DND-41 (cell line): ENCODE results near the gene TSPEAR.

Experiments
- EZH2 ChIP-seq: IDR thresholded peaks from 3 replicates; pipeline ENCODE4 v1.6.1; 2012; ENCODE audit warnings: borderline replicate concordance, low read depth, mild to moderate bottlenecking, moderate library complexity, low read length, inconsistent platforms; ENCODE audit not compliant: severe bottlenecking
- TF ChIP-seq, protein P1 (sequence below): IDR thresholded peaks from 2 replicates; pipeline ENCODE4 v1.5.1; 2012; ENCODE audit warnings: borderline replicate concordance, low read length, moderate library complexity, mild to moderate bottlenecking; ENCODE audit not compliant: poor library complexity, severe bottlenecking; ENCODE audit errors: extremely low read depth

DNA sequence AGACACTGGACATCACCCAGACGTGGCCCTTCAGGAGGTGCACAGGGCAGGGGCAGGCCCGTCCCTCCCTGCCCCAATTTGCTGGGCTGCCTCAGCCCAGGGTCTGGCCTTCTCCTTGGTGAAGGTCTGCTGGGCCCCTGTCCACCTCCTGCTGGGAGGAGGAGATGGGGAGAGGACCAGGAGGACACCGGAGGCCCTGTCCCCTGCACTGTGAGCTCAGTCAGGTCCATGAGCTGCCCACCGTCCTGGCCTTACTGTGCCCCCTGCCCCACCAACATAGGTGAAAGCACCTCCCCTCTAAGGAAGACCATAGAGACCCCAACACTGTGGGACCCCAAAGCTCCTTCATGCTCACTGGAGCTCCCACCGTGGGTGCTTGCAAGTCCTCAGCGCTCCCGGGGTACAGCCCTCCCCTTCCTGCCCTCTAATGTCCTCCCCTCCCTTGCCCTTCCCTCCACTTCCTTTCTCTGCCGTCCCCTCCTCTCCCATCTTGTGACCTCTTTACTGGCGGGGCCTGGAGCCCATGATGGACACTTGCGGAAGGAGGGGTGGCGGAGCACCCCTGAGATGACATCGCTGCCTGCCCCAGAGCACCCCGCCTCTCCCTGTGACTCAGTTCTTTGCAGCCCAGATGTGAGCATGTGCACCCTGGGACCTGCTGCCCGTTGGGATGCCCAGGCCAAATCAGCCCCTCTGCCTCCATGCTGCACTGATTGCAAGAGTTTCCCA lies 251.5 kb downstream of the TSPEAR start:
- TF ChIP-seq, protein P1, sequence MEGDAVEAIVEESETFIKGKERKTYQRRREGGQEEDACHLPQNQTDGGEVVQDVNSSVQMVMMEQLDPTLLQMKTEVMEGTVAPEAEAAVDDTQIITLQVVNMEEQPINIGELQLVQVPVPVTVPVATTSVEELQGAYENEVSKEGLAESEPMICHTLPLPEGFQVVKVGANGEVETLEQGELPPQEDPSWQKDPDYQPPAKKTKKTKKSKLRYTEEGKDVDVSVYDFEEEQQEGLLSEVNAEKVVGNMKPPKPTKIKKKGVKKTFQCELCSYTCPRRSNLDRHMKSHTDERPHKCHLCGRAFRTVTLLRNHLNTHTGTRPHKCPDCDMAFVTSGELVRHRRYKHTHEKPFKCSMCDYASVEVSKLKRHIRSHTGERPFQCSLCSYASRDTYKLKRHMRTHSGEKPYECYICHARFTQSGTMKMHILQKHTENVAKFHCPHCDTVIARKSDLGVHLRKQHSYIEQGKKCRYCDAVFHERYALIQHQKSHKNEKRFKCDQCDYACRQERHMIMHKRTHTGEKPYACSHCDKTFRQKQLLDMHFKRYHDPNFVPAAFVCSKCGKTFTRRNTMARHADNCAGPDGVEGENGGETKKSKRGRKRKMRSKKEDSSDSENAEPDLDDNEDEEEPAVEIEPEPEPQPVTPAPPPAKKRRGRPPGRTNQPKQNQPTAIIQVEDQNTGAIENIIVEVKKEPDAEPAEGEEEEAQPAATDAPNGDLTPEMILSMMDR: no peak
- no peak for TF ChIP-seq EZH2
